KOPT-K1 (cell line): ENCODE measurements around the gene NXN.
"Not testable (repeated sequence)": the region's sequence is repeated elsewhere in the genome, so short reads cannot be mapped to it uniquely, and the experiment has no call there.

Experiments
- H3K27ac ChIP-seq: fragments of 200-600 bp; sonication (generic); 2 replicates; pipeline ENCODE4 v1.5.1; 2016; ENCODE audit warnings: antibody characterized with exemption, mild to moderate bottlenecking, low read depth, low read length; ENCODE audit not compliant: poor library complexity, severe bottlenecking
- H3K36me3 ChIP-seq: fragments of 200-600 bp; sonication (generic); 2 replicates; pipeline ENCODE4 v1.5.1; 2017; ENCODE audit warnings: antibody characterized with exemption, mild to moderate bottlenecking, low read length, moderate library complexity; ENCODE audit not compliant: insufficient read depth
- H3K9me3 ChIP-seq: fragments of 200-600 bp; sonication (generic); 2 replicates; pipeline ENCODE4 v1.5.1; 2017; ENCODE audit warnings: antibody characterized with exemption, low read length, mild to moderate bottlenecking; ENCODE audit not compliant: insufficient read depth, poor library complexity, severe bottlenecking

NXN gene

DNA sequence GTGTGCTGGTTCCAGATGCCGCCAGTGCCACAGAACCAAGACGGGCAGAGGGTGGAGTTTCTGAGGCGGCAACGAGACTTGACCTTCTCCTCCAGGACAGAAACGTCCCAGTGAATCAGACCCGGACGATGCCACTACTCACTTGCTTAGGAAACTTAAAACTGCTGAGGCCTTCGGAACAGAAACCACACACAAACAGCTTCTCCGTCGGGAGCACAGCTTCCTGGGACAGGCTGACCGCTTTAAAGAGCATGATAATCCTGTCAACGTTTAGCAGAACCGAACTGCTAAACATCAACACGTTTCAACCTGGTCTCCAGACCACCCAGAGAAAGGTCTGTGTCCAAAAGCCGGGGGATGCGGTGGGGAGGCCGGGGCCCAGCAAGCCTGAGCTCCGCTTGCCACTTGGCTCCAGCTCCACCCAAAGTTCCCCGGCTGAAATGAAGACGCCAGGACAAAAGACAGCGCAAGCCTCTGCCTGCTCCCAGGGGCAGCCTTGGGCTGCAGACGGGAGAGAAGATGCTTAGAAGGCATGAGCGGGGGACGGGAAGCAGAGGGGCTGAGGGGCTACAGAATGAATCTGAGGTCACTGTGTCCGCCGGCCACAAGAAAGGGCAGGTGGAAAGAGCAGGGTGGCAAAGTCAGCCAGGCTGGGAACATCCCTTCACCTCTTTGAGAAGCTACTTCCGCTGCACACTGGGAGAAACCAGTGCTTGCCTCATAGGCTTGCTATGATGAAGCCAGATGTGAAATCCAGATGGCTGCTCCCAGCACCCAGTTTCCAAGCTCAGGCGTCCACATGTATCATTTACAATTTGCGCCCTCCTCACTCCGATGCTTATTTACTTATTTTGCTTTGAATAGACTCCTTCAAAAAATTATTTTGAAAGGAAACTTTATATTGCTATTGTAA, 128.5 kb downstream of the NXN start:
- no peaks in the 10 kb centered on the region for H3K36me3 ChIP-seq
- H3K27ac ChIP-seq: no peak overlapping the region

DNA sequence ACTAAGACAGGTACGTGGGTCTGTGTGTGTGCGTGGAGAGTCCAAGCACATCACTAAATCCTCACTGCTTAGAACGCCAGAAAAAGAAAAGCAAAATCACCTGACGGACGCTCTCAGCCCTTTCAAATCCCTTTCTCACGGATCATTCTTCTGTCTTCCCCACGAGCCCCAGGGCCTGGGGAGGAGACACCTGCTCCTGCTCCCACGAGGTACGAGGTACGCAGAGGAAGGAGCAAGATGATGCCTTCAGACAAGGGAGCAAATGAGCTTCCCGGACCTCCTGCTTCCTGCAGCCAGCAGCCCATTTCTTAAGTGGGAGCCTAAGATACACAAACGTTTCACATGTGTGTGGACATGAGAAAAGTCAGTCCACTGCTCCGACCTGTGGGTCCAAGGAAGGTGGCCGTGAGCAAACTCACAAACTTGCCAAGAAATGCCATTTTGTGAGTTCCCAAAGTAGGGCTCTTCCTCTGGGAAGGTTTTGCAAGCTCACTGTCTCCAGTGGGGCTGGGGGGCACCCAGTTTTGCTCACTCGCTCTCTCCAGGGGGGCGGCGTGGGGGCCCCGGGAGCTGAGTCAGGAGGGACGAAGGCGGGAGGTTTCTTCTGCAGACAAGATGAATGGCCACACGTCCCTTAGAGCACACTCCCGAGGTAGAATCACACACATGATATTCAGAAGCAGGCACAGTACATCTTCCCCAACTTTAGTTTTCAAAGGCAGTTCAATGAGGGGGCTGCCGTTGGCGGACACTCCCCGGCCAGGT, 129.3 kb downstream of the NXN start:
- H3K36me3 ChIP-seq: no peaks in the 10 kb centered on the region

More for the DNA sequence above, 128.5 kb downstream of the NXN start:
- no peaks in the 10 kb centered on the region for H3K9me3 ChIP-seq

DNA sequence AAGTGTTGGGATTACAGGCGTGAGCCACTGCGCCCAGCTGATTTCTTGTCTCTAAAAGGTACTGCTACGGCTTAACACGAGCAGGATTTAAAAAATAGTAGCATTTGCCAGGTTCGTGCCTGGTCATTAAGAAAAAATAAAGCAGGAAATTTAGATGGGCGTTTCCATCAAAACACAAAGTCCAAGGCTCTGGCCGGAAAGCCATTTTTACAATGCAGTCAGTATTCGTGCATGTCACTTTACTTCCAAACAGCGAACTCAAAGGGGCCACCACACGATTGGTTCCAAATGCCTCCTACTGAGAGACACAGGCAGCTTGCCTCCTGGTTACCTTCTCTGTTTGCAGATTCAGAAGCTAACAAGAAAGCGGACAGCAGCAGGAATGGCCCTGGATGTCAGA, 131.2 kb downstream of the NXN start:
- H3K36me3 ChIP-seq: no peaks in the 10 kb centered on the region
- H3K27ac ChIP-seq: no peak overlapping the region
- H3K9me3 ChIP-seq: no peaks in the 10 kb centered on the region

More for the DNA sequence above, 129.3 kb downstream of the NXN start:
- Histone ChIP-seq H3K9me3 (no peaks in the 10 kb centered on the region), H3K27ac (no peak overlapping the region)

DNA sequence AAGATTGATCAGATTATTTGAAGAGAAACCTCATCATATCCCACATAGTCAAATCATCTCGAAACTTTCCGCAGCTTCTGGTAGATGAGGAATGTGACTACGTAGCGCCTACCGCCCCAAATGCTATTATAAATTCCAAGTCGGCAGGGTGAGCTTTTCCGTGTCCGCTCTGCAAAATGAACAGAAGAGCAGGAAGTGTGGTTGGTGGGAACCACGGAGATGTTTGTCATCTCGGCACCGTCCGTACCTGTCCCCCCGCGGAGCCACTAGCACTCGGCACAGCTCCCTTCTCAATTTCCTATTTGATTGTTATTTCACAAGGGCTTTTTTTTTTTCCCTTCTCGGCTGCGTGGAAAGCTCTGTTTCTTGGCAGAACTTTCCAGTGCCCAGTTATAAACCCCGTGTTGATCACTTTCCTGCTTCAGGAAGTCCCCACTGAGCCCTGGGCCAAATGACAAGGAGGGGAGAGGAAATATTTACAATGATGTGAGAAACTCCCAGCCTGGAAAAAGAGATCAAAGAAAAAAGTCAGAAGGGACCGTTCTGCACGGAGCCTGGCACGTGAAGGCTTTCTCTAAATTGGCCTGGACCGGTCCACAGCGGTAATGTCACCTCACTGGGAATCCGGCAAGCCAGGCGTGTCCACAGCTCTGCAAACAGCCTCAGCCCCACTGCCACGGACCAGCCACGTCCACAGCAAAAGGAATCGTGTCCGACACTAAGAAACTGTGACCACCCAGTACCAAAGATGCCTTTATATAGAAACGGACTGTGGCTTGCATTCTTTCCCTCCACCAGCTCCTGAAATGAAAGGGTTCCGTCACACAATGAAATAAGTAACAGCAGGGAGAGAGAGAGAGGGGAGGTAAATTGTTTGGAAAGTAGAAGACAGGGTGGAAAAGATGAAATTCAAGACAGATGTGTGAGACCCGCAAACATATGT, 132.4 kb downstream of the NXN start:
- H3K27ac ChIP-seq: no peak overlapping the region
- no peaks in the 10 kb centered on the region for H3K36me3 ChIP-seq
- no peaks in the 10 kb centered on the region for H3K9me3 ChIP-seq

DNA sequence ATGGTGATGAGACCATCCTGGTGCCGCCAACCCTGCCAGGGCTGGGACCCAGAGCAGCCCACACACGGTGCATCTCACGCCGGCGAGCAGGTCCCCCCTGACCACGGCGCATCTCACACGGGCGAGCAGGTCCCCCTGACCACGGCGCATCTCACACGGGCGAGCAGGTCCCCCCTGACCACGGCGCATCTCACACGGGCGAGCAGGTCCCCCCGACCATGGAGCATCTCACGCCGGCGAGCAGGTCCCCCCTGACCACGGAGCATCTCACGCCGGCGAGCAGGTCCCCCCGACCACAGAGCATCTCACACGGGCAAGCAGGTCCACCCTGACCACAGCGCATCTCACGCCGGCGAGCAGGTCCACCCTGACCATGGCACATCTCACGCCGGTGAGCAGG, 138.3 kb downstream of the NXN start:
- Histone ChIP-seq H3K9me3 (no peaks in the 10 kb centered on the region), H3K27ac (no peak overlapping the region)

DNA sequence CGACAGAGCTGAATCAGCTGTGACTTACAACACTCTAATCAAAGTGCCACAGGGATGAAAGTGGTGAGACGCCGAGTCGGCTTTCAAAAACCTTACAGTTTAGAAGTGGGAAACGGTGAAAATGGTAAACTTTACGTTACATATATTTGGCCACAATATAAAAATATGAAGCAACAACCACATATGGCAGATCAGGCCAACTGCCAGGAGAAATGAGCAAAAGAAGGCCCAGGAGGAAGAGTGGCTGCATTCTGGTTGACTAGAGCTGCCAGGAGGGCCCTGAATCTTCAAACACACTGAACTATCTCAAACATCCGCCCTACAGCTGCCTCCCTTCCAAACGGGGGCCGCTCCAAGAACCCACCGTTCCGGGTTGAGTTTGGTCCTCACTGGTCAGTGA, 141.1 kb downstream of the NXN start:
- no peaks in the 10 kb centered on the region for H3K9me3 ChIP-seq
- no peaks in the 10 kb centered on the region for H3K36me3 ChIP-seq
- no peak overlapping the region for H3K27ac ChIP-seq

More for the DNA sequence above, 138.3 kb downstream of the NXN start:
- no peaks in the 10 kb centered on the region for H3K36me3 ChIP-seq

DNA sequence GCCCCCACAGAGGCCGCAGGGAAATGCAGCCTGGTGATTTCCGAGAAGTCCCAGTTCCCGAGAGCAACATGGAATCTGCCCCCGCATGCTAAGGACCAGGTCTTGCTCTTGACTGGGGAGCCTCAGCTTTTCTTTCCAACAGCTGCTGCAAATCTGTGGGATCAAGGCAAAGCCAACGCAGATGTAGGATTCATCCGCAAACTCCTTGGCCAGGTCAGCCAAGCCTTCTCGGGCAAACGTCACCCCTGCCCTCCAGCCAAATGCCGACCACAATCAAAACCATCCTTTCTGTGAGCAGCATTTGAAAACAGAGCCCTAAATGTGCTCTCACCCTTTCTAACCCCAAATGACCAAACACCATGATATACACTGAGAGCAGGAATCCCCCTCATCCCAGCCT, 143.4 kb downstream of the NXN start:
- Histone ChIP-seq H3K9me3 (peaks cover 6% of the 10 kb centered on the region), H3K27ac (no peak overlapping the region)

DNA sequence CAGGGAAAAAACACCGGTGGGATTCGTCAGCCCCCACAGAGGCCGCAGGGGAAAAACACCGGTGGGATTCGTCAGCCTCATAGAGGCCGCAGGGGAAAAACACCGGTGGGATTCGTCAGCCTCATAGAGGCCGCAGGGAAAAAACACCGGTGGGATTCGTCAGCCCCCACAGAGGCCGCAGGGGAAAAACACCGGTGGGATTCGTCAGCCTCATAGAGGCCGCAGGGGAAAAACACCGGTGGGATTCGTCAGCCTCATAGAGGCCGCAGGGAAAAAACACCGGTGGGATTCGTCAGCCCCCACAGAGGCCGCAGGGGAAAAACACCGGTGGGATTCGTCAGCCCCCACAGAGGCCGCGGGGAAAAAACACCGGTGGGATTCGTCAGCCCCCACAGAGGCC, 143.9 kb downstream of the NXN start:
- H3K9me3 ChIP-seq, H3K27ac ChIP-seq, H3K36me3 ChIP-seq: not testable (repeated sequence)

More for the DNA sequence above, 143.4 kb downstream of the NXN start:
- H3K36me3 ChIP-seq: no peaks in the 10 kb centered on the region

DNA sequence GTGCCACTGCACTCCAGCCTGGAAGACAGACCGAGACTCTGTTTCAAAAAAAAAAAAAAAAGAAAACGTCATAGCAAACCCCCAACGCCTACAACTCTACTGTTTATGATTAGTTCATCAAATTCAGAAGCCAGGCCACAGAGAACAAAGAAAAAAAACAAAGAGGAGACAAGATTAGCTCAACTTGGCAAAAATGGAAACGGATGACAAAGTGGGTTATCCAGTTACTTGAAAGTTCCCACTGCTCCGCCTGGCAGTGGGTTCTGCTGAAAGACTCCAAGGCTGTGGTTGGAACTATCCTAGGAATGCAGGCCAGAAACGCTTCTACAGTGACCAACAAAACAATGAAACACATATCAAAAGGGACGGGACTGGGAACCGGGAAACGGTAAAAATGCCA, 144.3 kb downstream of the NXN start:
- peaks cover 6% of the 10 kb centered on the region for H3K9me3 ChIP-seq
- H3K27ac ChIP-seq: no peak overlapping the region
- no peaks in the 10 kb centered on the region for H3K36me3 ChIP-seq

DNA sequence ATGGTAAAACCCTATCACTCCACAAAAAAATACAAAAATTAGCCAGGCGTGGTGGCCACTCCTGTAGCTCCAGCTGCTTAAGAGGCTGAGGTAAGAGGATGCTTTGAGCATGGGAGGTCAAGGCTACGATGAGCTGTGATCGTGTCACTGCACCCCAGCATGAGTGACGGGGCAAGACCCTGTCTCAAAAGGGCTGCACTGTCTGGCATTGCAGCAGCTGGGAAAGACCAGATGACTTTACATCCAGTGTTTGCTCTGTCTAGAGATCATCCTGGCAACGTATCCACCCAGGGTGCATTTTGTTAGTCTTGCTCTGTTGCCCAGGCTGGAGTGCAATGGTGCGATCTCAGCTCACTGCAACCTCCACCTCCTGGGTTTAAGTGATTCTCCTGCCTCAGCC, 145.4 kb downstream of the NXN start:
- Histone ChIP-seq H3K36me3 (no peaks in the 10 kb centered on the region), H3K9me3 (peaks cover 6% of the 10 kb centered on the region), H3K27ac (no peak overlapping the region)

DNA sequence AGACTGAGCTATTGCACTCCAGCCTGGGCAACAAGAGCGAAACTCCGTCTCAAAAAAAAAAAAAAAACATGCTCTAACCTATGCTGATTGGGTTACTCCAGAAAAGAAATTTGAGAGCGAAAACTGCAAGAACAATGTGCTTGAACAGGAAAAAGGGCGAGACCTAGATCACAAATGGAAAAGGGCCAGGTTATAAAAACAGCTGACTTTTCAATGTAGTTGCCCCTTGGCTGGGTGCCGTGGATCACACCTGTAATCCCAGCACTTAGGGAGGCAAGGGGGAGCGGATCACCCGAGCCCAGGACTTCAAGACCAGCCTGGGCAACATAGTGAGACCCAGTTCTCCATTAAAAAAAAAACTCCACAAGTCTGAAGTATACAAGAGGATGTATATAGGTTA, 148.6 kb downstream of the NXN start:
- Histone ChIP-seq H3K9me3 (peaks cover 6% of the 10 kb centered on the region), H3K27ac (no peak overlapping the region), H3K36me3 (no peaks in the 10 kb centered on the region)

DNA sequence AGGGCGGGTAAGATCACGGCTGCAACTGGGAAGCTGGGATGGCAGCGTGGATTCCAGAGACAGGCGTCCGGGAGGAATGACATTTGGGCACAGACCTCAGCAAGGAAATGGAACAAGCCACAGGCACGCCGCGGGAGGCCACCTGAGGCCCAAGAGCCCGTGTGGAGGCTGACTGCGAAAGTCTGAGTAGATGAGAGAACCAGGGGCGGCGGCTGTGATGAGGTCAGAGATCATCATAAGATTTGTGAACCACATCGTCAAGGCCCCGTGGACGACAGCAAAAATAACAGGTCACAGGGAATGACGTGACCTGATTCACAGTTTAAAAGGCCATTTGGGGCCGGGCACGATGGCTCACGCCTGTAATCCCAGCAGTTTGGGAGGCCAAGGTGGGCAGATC, 149.2 kb downstream of the NXN start:
- Histone ChIP-seq H3K27ac (no peak overlapping the region), H3K36me3 (no peaks in the 10 kb centered on the region), H3K9me3 (peaks cover 6% of the 10 kb centered on the region)

DNA sequence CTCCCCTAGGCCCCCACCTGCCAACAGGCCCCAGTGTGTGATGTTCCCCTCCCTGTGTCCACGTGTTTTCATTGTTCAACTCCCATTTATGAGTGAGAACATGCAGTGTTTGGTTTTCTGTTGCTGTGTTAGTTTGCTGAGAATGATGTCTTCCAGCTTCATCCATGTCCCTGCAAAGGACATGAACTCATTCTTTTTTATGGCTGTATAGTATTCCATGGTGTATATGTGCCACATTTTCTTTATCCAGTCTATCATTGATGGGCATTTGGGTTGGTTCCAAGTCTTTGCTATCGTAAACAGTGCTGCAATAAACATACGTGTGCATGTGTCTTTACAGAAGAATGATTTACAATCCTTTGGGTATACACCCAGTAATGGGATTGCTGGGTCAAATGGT, 150.0 kb downstream of the NXN start:
- not testable (repeated sequence) for H3K36me3 ChIP-seq, H3K9me3 ChIP-seq, H3K27ac ChIP-seq

DNA sequence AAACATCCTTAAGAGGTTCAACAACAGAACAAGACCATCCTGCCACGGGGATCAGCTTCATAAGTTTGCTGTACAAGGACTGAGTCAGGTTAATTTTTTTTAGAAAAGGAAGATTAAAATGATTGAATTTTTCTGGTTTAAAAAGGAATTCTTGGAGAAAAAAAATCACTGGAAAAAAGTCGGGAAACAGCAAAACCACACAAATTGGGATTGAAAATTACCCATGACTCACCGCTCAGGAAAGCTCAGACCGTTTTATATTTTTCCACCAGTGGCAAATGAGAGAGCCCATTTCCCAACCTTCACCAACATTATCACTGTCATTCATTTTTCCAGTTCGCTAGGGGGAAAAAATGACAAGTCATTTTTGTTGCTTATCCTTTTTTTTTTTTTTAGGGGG, 150.8 kb downstream of the NXN start:
- Histone ChIP-seq H3K36me3 (no peaks in the 10 kb centered on the region), H3K9me3 (peaks cover 6% of the 10 kb centered on the region), H3K27ac (no peak overlapping the region)

DNA sequence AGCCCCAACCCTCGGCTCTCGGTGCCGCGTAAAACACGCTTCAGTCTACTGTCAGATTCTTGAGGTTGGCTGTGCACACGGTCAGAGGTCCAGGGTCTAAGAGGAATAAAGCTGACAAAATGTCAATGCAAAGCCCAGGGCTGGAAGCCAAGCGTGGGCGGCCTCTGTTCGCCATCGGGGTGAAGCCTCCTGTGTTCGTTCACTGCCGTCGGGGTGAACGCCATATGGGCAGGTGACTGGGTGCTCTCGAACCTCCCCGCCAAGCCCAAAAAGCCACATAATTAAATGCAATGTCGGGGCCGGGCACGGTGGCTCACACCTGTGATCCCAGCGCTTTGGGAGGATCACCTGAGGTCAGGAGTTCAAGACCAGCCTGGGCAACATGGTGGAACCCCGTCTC, 152.8 kb downstream of the NXN start:
- Histone ChIP-seq H3K9me3 (peaks cover 3% of the 10 kb centered on the region), H3K27ac (no peak overlapping the region), H3K36me3 (no peaks in the 10 kb centered on the region)
